HL-60 (cell line): ENCODE measurements around the gene FARP2.

Source experiments
- POLR2AphosphoS5 ChIP-seq: IDR thresholded peaks from 2 replicates; pipeline ENCODE4 v1.6.1; 2012; ENCODE audit warnings: low read depth
- TF ChIP-seq, protein P1 (sequence below): IDR thresholded peaks from one replicate; pipeline ENCODE4 v1.5.1; 2011; ENCODE audit warnings: low read length, control low read depth, inconsistent platforms; ENCODE audit not compliant: insufficient read depth

GRCh38 chr2:241503776-241504392, 147.8 kb downstream of the FARP2 start:
- TF ChIP-seq, protein P1, sequence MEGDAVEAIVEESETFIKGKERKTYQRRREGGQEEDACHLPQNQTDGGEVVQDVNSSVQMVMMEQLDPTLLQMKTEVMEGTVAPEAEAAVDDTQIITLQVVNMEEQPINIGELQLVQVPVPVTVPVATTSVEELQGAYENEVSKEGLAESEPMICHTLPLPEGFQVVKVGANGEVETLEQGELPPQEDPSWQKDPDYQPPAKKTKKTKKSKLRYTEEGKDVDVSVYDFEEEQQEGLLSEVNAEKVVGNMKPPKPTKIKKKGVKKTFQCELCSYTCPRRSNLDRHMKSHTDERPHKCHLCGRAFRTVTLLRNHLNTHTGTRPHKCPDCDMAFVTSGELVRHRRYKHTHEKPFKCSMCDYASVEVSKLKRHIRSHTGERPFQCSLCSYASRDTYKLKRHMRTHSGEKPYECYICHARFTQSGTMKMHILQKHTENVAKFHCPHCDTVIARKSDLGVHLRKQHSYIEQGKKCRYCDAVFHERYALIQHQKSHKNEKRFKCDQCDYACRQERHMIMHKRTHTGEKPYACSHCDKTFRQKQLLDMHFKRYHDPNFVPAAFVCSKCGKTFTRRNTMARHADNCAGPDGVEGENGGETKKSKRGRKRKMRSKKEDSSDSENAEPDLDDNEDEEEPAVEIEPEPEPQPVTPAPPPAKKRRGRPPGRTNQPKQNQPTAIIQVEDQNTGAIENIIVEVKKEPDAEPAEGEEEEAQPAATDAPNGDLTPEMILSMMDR = no peak
- TF ChIP-seq POLR2AphosphoS5 = no peak
